Epidermal melanocyte (primary cell): Measurements from ENCODE around the gene SECISBP2L.

Experiments
- DNase-seq: peaks from one replicate; pipeline ENCODE4 v3.0.0; 2011; ENCODE audit warnings: low spot score; ENCODE audit not compliant: insufficient read length

Gene SECISBP2L

GRCh38 chr15:49060710-49061495 is 14.7 kb upstream of the SECISBP2L start:
- no peak for DNase-seq

- DNase-seq: no peak
These were observed 13.2 kb upstream of the SECISBP2L start for GRCh38 chr15:49059491-49059890.

GRCh38 chr15:49058559-49058958 is 12.3 kb upstream of the SECISBP2L start:
- DNase-seq: no peak

GRCh38 chr15:49055630-49056029 is 9.4 kb upstream of the SECISBP2L start:
- DNase-seq: no peak

- DNase-seq: no peak
These were observed 6.4 kb upstream of the SECISBP2L start for GRCh38 chr15:49052662-49053061.

- no peak for DNase-seq
These were observed 1.2 kb upstream of the SECISBP2L start for GRCh38 chr15:49047456-49047855.

- DNase-seq: no peak
These were observed 461 bp downstream of the SECISBP2L start for GRCh38 chr15:49045751-49046219.

- no peak for DNase-seq
These were observed 1.3 kb downstream of the SECISBP2L start for GRCh38 chr15:49044766-49045606.

GRCh38 chr15:49044002-49044401 is 2.2 kb downstream of the SECISBP2L start:
- DNase-seq: no peak

- no peak for DNase-seq
These were observed 4.1 kb downstream of the SECISBP2L start for GRCh38 chr15:49042165-49042564.

- no peak for DNase-seq
These were observed 4.8 kb downstream of the SECISBP2L start for GRCh38 chr15:49041426-49041825.

GRCh38 chr15:49040151-49040550 is 6.1 kb downstream of the SECISBP2L start:
- no peak for DNase-seq

GRCh38 chr15:49038382-49038781 is 7.9 kb downstream of the SECISBP2L start:
- DNase-seq: no peak

- no peak for DNase-seq
These were observed 8.7 kb downstream of the SECISBP2L start for GRCh38 chr15:49037546-49037940.

- no peak for DNase-seq
These were observed 9.3 kb downstream of the SECISBP2L start for GRCh38 chr15:49036650-49037545.

- DNase-seq: no peak
These were observed 10.4 kb downstream of the SECISBP2L start for GRCh38 chr15:49035825-49036224.

GRCh38 chr15:49032601-49033145 is 13.6 kb downstream of the SECISBP2L start:
- DNase-seq: no peak

- DNase-seq: no peak
These were observed 14.4 kb downstream of the SECISBP2L start for GRCh38 chr15:49031804-49032203.

GRCh38 chr15:49026700-49027099 is 19.5 kb downstream of the SECISBP2L start:
- no peak for DNase-seq

GRCh38 chr15:49024840-49025239 is 21.4 kb downstream of the SECISBP2L start:
- no peak for DNase-seq

- no peak for DNase-seq
These were observed 22.9 kb downstream of the SECISBP2L start for GRCh38 chr15:49023354-49023753.
